NCI-H524 (cell line): ENCODE measurements around the gene E4F1.

ENCODE experiments used
- DNase-seq, 2 experiments: peaks; one replicate each; lab custom pipeline; 2025; lab: John Stamatoyannopoulos, UW

The E4F1 gene

GRCh38 chr16:2223221-2223941 lies at the start of gene E4F1:
Gene E4F1 (plus strand): TSS chr16:2223591. CDS start chr16:2223614, 23 bp downstream.
- DNase-seq, result peak; percentile 99

- no peak for DNase-seq
These were observed 49.5 kb upstream of the E4F1 start for GRCh38 chr16:2173916-2174315.

- DNase-seq, result no peak
These were observed 48.8 kb upstream of the E4F1 start for GRCh38 chr16:2174396-2175131.

GRCh38 chr16:2175454-2175853 lies 47.9 kb upstream of the E4F1 start:
- no peak for DNase-seq

GRCh38 chr16:2176047-2176446 lies 47.3 kb upstream of the E4F1 start:
- DNase-seq, result no peak

- DNase-seq, result no peak
These were observed 46.3 kb upstream of the E4F1 start for GRCh38 chr16:2177101-2177500.

- no peak for DNase-seq
These were observed 45.8 kb upstream of the E4F1 start for GRCh38 chr16:2177561-2177960.

- no peak for DNase-seq
These were observed 44.9 kb upstream of the E4F1 start for GRCh38 chr16:2178321-2179106.

GRCh38 chr16:2179107-2179501 lies 44.3 kb upstream of the E4F1 start:
- no peak for DNase-seq

- no peak for DNase-seq
These were observed 43.8 kb upstream of the E4F1 start for GRCh38 chr16:2179576-2179975.

- DNase-seq, result no peak
These were observed 42.9 kb upstream of the E4F1 start for GRCh38 chr16:2180461-2180860.

GRCh38 chr16:2180962-2181923 lies 42.1 kb upstream of the E4F1 start:
- no peak for DNase-seq

GRCh38 chr16:2181952-2182351 lies 41.4 kb upstream of the E4F1 start:
- no peak for DNase-seq

GRCh38 chr16:2183671-2184070 lies 39.7 kb upstream of the E4F1 start:
- no peak for DNase-seq

- no peak for DNase-seq
These were observed 39.0 kb upstream of the E4F1 start for GRCh38 chr16:2184346-2184745.

- no peak for DNase-seq
These were observed 38.4 kb upstream of the E4F1 start for GRCh38 chr16:2184962-2185361.

GRCh38 chr16:2186064-2186463 lies 37.3 kb upstream of the E4F1 start:
- DNase-seq, result no peak

GRCh38 chr16:2186505-2186904 lies 36.9 kb upstream of the E4F1 start:
- DNase-seq, result no peak

- DNase-seq, result no peak
These were observed 36.2 kb upstream of the E4F1 start for GRCh38 chr16:2187212-2187611.

GRCh38 chr16:2188395-2188794 lies 35.0 kb upstream of the E4F1 start:
- DNase-seq, result no peak

GRCh38 chr16:2189252-2189893 lies 34.0 kb upstream of the E4F1 start:
- no peak for DNase-seq
